ENCODE measurements around the gene TLE1. TPM values are rescaled to one million over a fixed set of nuclear protein-coding genes. Genes with fewer than 3 reads are reported as not detected.
"Not testable (repeated sequence)": the region's sequence is repeated elsewhere in the genome, so short reads cannot be mapped to it uniquely, and the experiment has no call there.

Gene TLE1
- total and polyA plus RNA-seq, 12 donors: 33.3 to 76.9 (median 49.8) TPM

GRCh38 chr9:81607593-81608288, 81.6 kb downstream of the TLE1 start:
- no peak for TF ChIP-seq POLR2A (IDR thresholded peaks at IDR 0.05)
- Histone ChIP-seq H3K27ac (peak overlapping the region in 1 of 5 donors; percentile 20), H3K9me3 (replicated peaks in 1 of 3) (no peaks in the 10 kb centered on the region), H3K4me3 (no peak overlapping the region), H3K4me1 (replicated peaks in 1 of 2) (peaks cover 0 to 7% of the 10 kb centered on the region in 2 donors), H3K27me3 (no peaks in the 10 kb centered on the region), H3K36me3 (replicated peaks in 1 of 2) (peaks cover 0 to 27% of the 10 kb centered on the region in 2 donors)
- intact Hi-C loops (cut with DNase I): loop anchor here in 1 of 2 donors (10.0 kb wide), 1 partner anchor 83 kb away; no protein-coding TSS in a partner anchor
- DNase-seq: no peak
- 47 to 75% (median 70%) methylated on average over 5 of the region's 5 CpGs for WGBS, 4 donors

GRCh38 chr9:81606261-81606660, 83.1 kb downstream of the TLE1 start:
- Histone ChIP-seq H3K36me3 (replicated peaks in 1 of 2) (peaks cover 0 to 19% of the 10 kb centered on the region in 2 donors), H3K4me1 (replicated peaks in 1 of 2) (peaks cover 0 to 14% of the 10 kb centered on the region in 2 donors)
- intact Hi-C loops (cut with DNase I): loop anchor here in 1 of 2 donors (10.0 kb wide), 1 partner anchor 81 kb away; no protein-coding TSS in a partner anchor
- H3K4me3 ChIP-seq; H3K27me3 ChIP-seq; H3K9me3 ChIP-seq (replicated peaks in 1 of 3); DNase-seq; H3K27ac ChIP-seq: not testable (repeated sequence)

- DNase-seq: no peak
- H3K36me3 ChIP-seq (replicated peaks in 1 of 2): peaks cover 0 to 9% of the 10 kb centered on the region in 2 donors
- H3K9me3 ChIP-seq (replicated peaks in 1 of 3): no peaks in the 10 kb centered on the region
- no peaks in the 10 kb centered on the region for H3K27me3 ChIP-seq
- intact Hi-C loops (cut with DNase I): loop anchor here in 1 of 2 donors (10.0 kb wide), 1 partner anchor 80 kb away; no protein-coding TSS in a partner anchor
- TF ChIP-seq CTCF (IDR thresholded peaks at IDR 0.05): no peak
- no peak for TF ChIP-seq POLR2A (IDR thresholded peaks at IDR 0.05)
- H3K27ac ChIP-seq: peak overlapping the region in 1 of 5 donors; percentile 38
- H3K4me3 ChIP-seq: no peak overlapping the region
- H3K4me1 ChIP-seq (replicated peaks in 1 of 2): peaks cover 0 to 21% of the 10 kb centered on the region in 2 donors
- WGBS, 4 donors: 92 to 96% (median 95%) methylated on average over 8 of the region's 8 CpGs
Measured at GRCh38 chr9:81605170-81605670, 84.1 kb downstream of the TLE1 start.

GRCh38 chr9:81604306-81605169, 84.8 kb downstream of the TLE1 start:
- H3K27ac ChIP-seq: peak overlapping the region in 1 of 5 donors; percentile 38

More at GRCh38 chr9:81604306-81605169, 84.8 kb downstream of the TLE1 start:
- H3K9me3 ChIP-seq (replicated peaks in 1 of 3): no peaks in the 10 kb centered on the region
- peaks cover 0 to 24% of the 10 kb centered on the region in 2 donors for H3K4me1 ChIP-seq (replicated peaks in 1 of 2)
- no peaks in the 10 kb centered on the region for H3K27me3 ChIP-seq
- intact Hi-C loops (cut with DNase I): loop anchor here in 1 of 2 donors (10.0 kb wide), 1 partner anchor 80 kb away; no protein-coding TSS in a partner anchor
- peak in 1 of 7 donors; percentile 32 for DNase-seq
- WGBS, 4 donors: 80 to 87% (median 86%) methylated on average over 12 of the region's 12 CpGs
- H3K4me3 ChIP-seq: no peak overlapping the region
- H3K36me3 ChIP-seq (replicated peaks in 1 of 2): peaks cover 0 to 4% of the 10 kb centered on the region in 2 donors
- no peak for TF ChIP-seq POLR2A (IDR thresholded peaks at IDR 0.05)
- no peak for TF ChIP-seq CTCF (IDR thresholded peaks at IDR 0.05)

Measured in adrenal gland (tissue), 12 donors.